GM21515 (cell line): Measurements from ENCODE around the gene ITPRIPL2.

Experiments used
- ATAC-seq: cut with Tn5 transposase; IDR thresholded peaks from one replicate; pipeline ENCODE4 v1.9.1; 2021; ENCODE audit not compliant: unreplicated experiment

ITPRIPL2 gene

GRCh38 chr16:19119564-19119963 is 5.8 kb downstream of the ITPRIPL2 start:
- no peak for ATAC-seq

GRCh38 chr16:19123535-19124178 is 9.9 kb downstream of the ITPRIPL2 start:
- ATAC-seq, result no peak

- no peak for ATAC-seq
Measured at GRCh38 chr16:19126300-19126699, 12.5 kb downstream of the ITPRIPL2 start.

GRCh38 chr16:19127205-19127604 is 13.4 kb downstream of the ITPRIPL2 start:
- ATAC-seq, result peak; percentile 35

- ATAC-seq, result peak; percentile 39
Measured at GRCh38 chr16:19127674-19128131, 13.9 kb downstream of the ITPRIPL2 start.

GRCh38 chr16:19128454-19129200 is 14.9 kb downstream of the ITPRIPL2 start:
- no peak for ATAC-seq

- ATAC-seq, result no peak
Measured at GRCh38 chr16:19130385-19130784, 16.6 kb downstream of the ITPRIPL2 start.

GRCh38 chr16:19130852-19131824 is 17.4 kb downstream of the ITPRIPL2 start:
- no peak for ATAC-seq

GRCh38 chr16:19131825-19132218 is 18.1 kb downstream of the ITPRIPL2 start:
- no peak for ATAC-seq

GRCh38 chr16:19132255-19132654 is 18.5 kb downstream of the ITPRIPL2 start:
- no peak for ATAC-seq

- no peak for ATAC-seq
Measured at GRCh38 chr16:19132898-19133297, 19.1 kb downstream of the ITPRIPL2 start.

- no peak for ATAC-seq
Measured at GRCh38 chr16:19133600-19133999, 19.8 kb downstream of the ITPRIPL2 start.

GRCh38 chr16:19135201-19135842 is 21.6 kb downstream of the ITPRIPL2 start:
- ATAC-seq, result no peak

GRCh38 chr16:19135896-19136438 is 22.2 kb downstream of the ITPRIPL2 start:
- no peak for ATAC-seq

- ATAC-seq, result no peak
Measured at GRCh38 chr16:19136549-19137196, 22.9 kb downstream of the ITPRIPL2 start.

- no peak for ATAC-seq
Measured at GRCh38 chr16:19137201-19138128, 23.7 kb downstream of the ITPRIPL2 start.

GRCh38 chr16:19138601-19139000 is 24.8 kb downstream of the ITPRIPL2 start:
- no peak for ATAC-seq

GRCh38 chr16:19139436-19140091 is 25.8 kb downstream of the ITPRIPL2 start:
- no peak for ATAC-seq
